Osteocyte (in vitro differentiated cells): ENCODE results near the gene FRMD1. TPM values are rescaled to one million over a fixed set of nuclear protein-coding genes. Genes with fewer than 3 reads are reported as not detected.

ENCODE experiments used
- DNase-seq: peaks from one replicate; pipeline ENCODE4 v3.0.0; 2021; ENCODE audit warnings: mixed read lengths; ENCODE audit not compliant: unreplicated experiment; ENCODE audit errors: extremely low spot score
- H3K27ac Mint-ChIP-seq: one replicate; pipeline ENCODE4 v1.8.0; 2021; ENCODE audit warnings: mild to moderate bottlenecking, mixed read lengths; ENCODE audit not compliant: unreplicated experiment
- H3K27me3 Mint-ChIP-seq: one replicate; pipeline ENCODE4 v1.8.0; 2021; ENCODE audit warnings: mixed read lengths; ENCODE audit not compliant: unreplicated experiment
- H3K36me3 Mint-ChIP-seq: one replicate; pipeline ENCODE4 v1.8.0; 2021; ENCODE audit warnings: mixed read lengths; ENCODE audit not compliant: unreplicated experiment
- H3K4me1 Mint-ChIP-seq: one replicate; pipeline ENCODE4 v1.8.0; 2021; ENCODE audit warnings: mixed read lengths; ENCODE audit not compliant: unreplicated experiment
- H3K4me3 Mint-ChIP-seq: one replicate; pipeline ENCODE4 v1.8.0; 2021; ENCODE audit warnings: mild to moderate bottlenecking, moderate library complexity, mixed read lengths; ENCODE audit not compliant: unreplicated experiment
- H3K9me3 Mint-ChIP-seq: one replicate; pipeline ENCODE4 v1.8.0; 2021; ENCODE audit warnings: mixed read lengths; ENCODE audit not compliant: unreplicated experiment
- total RNA-seq: library from RNA; stranded (reverse); gene quantifications from 2 replicates; pipeline ENCODE4 v1.2.1, GENCODE V29; 2021
- TF ChIP-seq, protein P1 (sequence below): fragments of 200-600 bp; sonication (generic); IDR thresholded peaks from 2 replicates; pipeline ENCODE4 v1.5.0; 2021; ENCODE audit warnings: antibody characterized with exemption, mild to moderate bottlenecking, moderate library complexity

FRMD1 gene
- total RNA-seq, 1 donor from 2014 or later, result 0.05 TPM

DNA sequence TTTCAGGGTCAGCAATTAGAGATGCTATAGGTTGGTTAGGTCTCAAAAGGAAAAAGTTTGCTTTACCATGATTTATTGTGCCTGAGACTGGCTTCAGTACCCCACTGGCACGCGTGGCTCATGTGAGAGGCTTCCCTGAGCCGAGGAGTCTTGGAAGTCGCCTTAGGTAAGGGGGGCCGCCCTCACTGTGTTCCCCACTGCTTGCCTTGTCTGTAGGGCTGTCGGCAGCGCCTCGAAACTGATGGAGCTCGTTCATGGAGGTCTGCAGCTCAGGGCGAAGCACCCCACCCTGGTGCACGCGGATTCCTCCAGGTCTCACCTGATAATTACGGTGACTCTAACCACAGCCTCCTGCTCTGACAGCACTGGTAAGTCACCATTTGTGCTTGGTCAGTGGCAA lies 39.2 kb downstream of the FRMD1 start:
- Mint-ChIP-seq H3K27ac (no peak overlapping the region), H3K9me3 (peaks cover 4% of the 10 kb centered on the region), H3K36me3 (peaks cover 2% of the 10 kb centered on the region), H3K4me1 (peaks cover 18% of the 10 kb centered on the region), H3K27me3 (no peaks in the 10 kb centered on the region), H3K4me3 (no peak overlapping the region)
- no peak for DNase-seq
- TF ChIP-seq, protein P1, sequence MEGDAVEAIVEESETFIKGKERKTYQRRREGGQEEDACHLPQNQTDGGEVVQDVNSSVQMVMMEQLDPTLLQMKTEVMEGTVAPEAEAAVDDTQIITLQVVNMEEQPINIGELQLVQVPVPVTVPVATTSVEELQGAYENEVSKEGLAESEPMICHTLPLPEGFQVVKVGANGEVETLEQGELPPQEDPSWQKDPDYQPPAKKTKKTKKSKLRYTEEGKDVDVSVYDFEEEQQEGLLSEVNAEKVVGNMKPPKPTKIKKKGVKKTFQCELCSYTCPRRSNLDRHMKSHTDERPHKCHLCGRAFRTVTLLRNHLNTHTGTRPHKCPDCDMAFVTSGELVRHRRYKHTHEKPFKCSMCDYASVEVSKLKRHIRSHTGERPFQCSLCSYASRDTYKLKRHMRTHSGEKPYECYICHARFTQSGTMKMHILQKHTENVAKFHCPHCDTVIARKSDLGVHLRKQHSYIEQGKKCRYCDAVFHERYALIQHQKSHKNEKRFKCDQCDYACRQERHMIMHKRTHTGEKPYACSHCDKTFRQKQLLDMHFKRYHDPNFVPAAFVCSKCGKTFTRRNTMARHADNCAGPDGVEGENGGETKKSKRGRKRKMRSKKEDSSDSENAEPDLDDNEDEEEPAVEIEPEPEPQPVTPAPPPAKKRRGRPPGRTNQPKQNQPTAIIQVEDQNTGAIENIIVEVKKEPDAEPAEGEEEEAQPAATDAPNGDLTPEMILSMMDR, result no peak

DNA sequence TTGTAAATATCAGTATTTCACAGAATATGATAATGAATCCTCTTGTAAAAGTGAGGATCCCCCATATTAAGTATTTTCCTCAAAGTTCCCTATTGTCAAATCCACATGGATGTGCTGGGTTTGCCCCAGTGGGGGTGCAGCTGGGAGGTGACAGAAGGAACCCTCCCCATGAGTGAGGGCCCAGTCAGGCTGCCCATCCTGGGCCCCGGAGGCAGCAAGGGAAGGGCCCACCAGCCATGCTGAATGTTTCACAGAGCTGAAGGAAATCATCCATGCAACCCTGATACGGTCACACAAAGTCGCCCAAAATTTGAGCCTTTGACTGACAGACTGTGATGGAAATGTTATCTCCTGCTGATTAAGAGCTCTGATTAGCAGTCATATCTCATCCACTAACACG lies 39.7 kb downstream of the FRMD1 start:
- TF ChIP-seq, protein P1, result no peak
- Mint-ChIP-seq H3K27ac (no peak overlapping the region), H3K4me3 (no peak overlapping the region), H3K27me3 (no peaks in the 10 kb centered on the region), H3K9me3 (peaks cover 4% of the 10 kb centered on the region), H3K4me1 (peaks cover 20% of the 10 kb centered on the region), H3K36me3 (peaks cover 2% of the 10 kb centered on the region)
- no peak for DNase-seq

DNA sequence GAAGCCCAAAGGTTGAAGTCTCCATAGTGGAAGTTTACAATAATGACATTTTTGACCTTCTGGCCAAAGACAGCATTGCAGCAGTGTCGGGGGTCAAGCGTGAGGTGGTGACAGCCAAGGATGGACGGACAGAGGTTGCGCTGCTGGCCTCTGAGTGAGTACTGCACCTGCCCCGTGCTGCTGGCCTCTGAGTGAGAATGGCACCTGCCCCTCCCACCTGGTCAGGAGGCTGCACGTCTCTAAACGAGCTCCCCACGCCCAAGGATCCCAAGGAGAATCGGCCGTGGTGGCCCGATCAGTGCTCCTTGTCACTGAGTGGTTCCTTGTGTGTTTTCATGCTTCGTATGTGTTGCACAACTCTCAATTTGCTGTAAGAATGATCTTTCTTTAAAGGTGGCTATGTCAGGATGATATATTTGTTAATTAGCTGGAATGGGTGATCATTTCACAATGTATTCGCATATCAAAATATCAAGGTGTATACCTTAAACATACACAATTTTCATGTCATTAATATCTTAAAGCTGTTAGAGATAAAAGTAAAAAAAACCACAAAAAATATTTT lies 40.4 kb downstream of the FRMD1 start:
- no peak for DNase-seq
- peaks cover 2% of the 10 kb centered on the region for H3K36me3 Mint-ChIP-seq
- no peak overlapping the region for H3K4me3 Mint-ChIP-seq
- TF ChIP-seq, protein P1, result no peak
- H3K27me3 Mint-ChIP-seq, result no peaks in the 10 kb centered on the region
- H3K4me1 Mint-ChIP-seq, result peaks cover 23% of the 10 kb centered on the region
- peaks cover 4% of the 10 kb centered on the region for H3K9me3 Mint-ChIP-seq
- no peak overlapping the region for H3K27ac Mint-ChIP-seq

DNA sequence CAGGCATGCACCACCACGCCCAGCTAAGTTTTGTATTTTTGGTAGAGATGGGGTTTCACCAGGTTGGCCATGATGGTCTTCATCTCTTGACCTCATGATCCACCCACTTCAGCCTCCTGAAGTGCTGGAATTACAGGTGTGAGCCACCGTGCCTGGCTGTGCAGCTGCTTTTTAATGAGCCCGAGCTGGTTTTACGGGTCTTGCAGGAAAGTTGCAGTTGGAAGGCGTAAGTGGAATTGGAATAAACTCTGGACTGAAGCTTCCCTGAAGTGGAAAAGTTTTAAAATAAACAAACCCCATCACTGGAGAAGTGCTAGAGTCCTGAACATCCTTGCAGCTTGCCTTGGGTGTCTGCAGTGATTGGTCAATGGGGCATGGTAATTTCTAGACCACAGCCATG lies 41.2 kb downstream of the FRMD1 start:
- DNase-seq, result no peak
- Mint-ChIP-seq H3K36me3 (peaks cover 2% of the 10 kb centered on the region), H3K9me3 (peaks cover 4% of the 10 kb centered on the region), H3K4me1 (peaks cover 30% of the 10 kb centered on the region), H3K27ac (no peak overlapping the region), H3K27me3 (no peaks in the 10 kb centered on the region), H3K4me3 (no peak overlapping the region)
- TF ChIP-seq, protein P1, result no peak

DNA sequence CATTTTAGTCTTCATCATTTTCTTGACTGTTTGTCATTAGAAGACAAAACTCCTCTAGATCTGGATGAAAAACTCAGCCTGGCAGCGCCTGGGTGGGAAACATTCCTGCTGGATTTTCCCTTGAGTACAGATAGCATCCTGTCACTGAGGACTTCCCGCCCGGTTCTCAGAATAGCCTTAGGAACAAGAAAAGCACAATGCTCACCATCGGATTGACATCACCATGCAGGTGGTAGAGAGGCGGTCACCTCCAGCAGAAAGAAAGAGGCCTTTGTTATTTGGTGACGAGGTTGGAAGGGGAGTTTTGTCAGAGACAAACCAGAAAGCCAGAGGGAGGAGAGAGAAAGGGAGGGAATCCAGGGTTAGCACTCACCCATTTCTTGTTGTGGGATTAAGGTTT lies 41.8 kb downstream of the FRMD1 start:
- Mint-ChIP-seq H3K36me3 (peaks cover 2% of the 10 kb centered on the region), H3K27ac (no peak overlapping the region), H3K27me3 (no peaks in the 10 kb centered on the region), H3K9me3 (peaks cover 4% of the 10 kb centered on the region), H3K4me3 (no peak overlapping the region), H3K4me1 (peaks cover 36% of the 10 kb centered on the region)
- TF ChIP-seq, protein P1, result no peak
- DNase-seq, result no peak
